ENCODE measurements around the gene POLR3GL. TPM values are rescaled to one million over a fixed set of nuclear protein-coding genes. Genes with fewer than 3 reads are reported as not detected.

POLR3GL gene
- total and polyA plus RNA-seq, 10 of the 15 experiments (the other 5 are each of a cell fraction or from before 2014, with no cell fraction given), result 12.8 to 47.0 (median 26.6) TPM

DNA sequence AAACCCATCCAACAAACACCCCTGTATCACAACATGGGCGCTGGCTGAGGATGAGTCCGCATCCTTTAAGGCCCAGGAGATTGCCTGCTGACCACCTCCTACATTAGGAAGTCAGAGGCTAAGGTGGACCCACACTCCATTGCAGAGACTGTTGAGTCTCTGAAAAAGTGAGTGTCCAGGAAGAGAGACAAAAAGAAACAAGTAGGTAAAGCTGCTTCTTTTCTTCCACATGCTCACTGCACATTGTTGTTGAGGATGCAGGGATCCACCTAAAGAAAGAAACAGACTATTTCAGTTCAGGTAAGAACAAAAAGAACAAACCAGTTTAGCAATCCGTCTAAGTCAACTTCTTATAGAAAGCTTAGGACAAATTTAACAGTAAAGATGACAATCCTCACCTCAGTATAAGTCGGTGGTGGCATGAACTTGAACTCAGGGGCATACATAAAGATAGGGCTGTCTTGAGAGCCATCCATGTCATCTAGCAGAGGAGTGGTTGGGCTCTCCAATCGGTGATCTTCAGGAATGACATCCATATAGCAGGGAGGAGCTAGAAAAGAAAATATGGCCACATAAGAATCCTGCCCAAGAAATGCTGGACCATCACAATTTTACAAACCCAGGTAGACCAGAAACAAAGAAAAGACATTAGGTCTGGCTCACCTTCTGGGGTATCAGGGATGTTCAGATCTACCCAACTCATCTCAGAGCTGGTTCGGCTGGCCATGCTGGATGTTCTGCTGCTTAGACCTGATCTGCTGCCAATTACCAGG lies 29.3 kb downstream of the POLR3GL start (continued):
- TF ChIP-seq, protein P1, sequence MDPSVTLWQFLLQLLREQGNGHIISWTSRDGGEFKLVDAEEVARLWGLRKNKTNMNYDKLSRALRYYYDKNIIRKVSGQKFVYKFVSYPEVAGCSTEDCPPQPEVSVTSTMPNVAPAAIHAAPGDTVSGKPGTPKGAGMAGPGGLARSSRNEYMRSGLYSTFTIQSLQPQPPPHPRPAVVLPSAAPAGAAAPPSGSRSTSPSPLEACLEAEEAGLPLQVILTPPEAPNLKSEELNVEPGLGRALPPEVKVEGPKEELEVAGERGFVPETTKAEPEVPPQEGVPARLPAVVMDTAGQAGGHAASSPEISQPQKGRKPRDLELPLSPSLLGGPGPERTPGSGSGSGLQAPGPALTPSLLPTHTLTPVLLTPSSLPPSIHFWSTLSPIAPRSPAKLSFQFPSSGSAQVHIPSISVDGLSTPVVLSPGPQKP (IDR thresholded peaks at IDR 0.05; ENCODE audit: low read depth, low read length), result no peak
- no peak for TF ChIP-seq STAT1 (conservative IDR thresholded peaks at IDR 0.05)
- TF ChIP-seq, protein P2, sequence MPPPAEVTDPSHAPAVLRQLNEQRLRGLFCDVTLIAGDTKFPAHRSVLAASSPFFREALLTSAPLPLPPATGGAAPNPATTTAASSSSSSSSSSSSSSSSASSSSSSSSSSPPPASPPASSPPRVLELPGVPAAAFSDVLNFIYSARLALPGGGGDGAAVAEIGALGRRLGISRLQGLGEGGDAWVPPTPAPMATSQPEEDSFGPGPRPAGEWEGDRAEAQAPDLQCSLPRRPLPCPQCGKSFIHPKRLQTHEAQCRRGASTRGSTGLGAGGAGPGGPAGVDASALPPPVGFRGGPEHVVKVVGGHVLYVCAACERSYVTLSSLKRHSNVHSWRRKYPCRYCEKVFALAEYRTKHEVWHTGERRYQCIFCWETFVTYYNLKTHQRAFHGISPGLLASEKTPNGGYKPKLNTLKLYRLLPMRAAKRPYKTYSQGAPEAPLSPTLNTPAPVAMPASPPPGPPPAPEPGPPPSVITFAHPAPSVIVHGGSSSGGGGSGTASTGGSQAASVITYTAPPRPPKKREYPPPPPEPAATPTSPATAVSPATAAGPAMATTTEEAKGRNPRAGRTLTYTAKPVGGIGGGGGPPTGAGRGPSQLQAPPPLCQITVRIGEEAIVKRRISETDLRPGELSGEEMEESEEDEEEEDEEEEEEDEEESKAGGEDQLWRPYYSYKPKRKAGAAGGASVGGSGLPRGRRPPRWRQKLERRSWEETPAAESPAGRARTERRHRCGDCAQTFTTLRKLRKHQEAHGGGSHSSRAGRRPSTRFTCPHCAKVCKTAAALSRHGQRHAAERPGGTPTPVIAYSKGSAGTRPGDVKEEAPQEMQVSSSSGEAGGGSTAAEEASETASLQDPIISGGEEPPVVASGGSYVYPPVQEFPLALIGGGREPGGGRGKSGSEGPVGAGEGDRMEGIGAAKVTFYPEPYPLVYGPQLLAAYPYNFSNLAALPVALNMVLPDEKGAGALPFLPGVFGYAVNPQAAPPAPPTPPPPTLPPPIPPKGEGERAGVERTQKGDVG (CRISPR knock-in tag; IDR thresholded peaks at IDR 0.05), result no peak
- TF ChIP-seq HDGF (IDR thresholded peaks at IDR 0.05), result no peak
- TF ChIP-seq NR2C1 (IDR thresholded peaks at IDR 0.05), result no peak
- no peak for TF ChIP-seq EED (IDR thresholded peaks at IDR 0.05; ENCODE audit: low read depth)
- no peak; the same call in 1 of the 2 replicates for TF ChIP-seq POLR2AphosphoS5 (IDR thresholded peaks at IDR 0.05; ENCODE audit: low read length)
- no peak for TF ChIP-seq POU2F2 (IDR thresholded peaks at IDR 0.05; ENCODE audit: borderline replicate concordance, low read depth, low read length)
- TF ChIP-seq CREM (IDR thresholded peaks at IDR 0.05; ENCODE audit: low read depth), result no peak
- TF ChIP-seq IKZF2 (IDR thresholded peaks at IDR 0.05), result no peak

Measured in GM12878 (cell line).